ENCODE data around the gene SPDL1. TPM values are rescaled to one million over a fixed set of nuclear protein-coding genes. Genes with fewer than 3 reads are reported as not detected.

The SPDL1 gene
- total and polyA plus RNA-seq, 3 experiments from 2014 or later, result 6.6 to 43.1 (median 39.1) TPM

DNA sequence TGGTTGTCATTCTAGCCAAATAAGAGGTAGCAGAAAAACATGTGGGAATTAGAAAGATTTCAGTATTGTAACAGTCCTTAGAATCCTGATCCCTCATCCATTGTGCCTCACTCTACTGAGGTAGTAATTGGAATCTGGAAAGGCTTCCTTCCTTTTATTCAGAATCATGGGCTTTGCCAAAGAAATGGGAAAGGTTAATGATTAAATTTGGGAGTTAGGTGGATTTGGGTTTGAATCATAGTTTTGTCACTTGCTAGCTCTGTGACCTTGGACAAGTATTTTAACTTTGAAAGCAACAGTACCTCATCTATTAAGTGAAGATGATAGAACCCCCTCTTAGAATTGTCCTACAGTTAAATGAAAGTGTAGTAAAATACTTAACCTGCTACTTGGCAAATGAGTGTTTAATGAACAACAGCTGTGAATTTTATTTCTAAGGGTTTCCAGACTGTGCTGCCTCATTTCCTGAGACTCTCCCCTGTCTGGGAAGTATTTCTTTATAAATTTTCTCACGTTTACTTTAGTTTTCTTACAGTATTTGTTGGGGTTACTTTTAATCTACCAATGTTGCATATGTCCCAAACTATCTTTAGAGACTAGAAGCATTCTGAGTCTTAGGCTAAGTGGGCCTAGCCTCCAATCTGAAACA is 11.7 kb downstream of the SPDL1 start:
- no peak overlapping the region for H3K4me3 ChIP-seq (ENCODE audit: low read length)
- peak overlapping the region in 1 of 8 donors; percentile 58 for H3K27ac Mint-ChIP-seq
- H3K4me1 Mint-ChIP-seq, result no peaks in the 10 kb centered on the region
- no peak overlapping the region for H3K27ac ChIP-seq (ENCODE audit: low read depth, low read length)
- peaks cover 13% of the 10 kb centered on the region for H3K36me3 ChIP-seq (ENCODE audit: insufficient read depth, low read length)
- H3K9me3 Mint-ChIP-seq, result no peaks in the 10 kb centered on the region
- peaks cover 18 to 82% (median 41%) of the 10 kb centered on the region in 3 donors for H3K36me3 Mint-ChIP-seq
- no peaks in the 10 kb centered on the region for H3K4me1 ChIP-seq (ENCODE audit: insufficient read depth, low read length)
- no peak for DNase-seq
- no peaks in the 10 kb centered on the region for H3K27me3 ChIP-seq (ENCODE audit: insufficient read depth, low read length, poor library complexity, severe bottlenecking)
- ChIA-PET POLR2A (no interaction called here), CTCF (no interaction called here)
- H3K27me3 Mint-ChIP-seq, result no peaks in the 10 kb centered on the region
- no peak overlapping the region for H3K4me3 Mint-ChIP-seq
- H3K9me3 ChIP-seq (ENCODE audit: low read length), result no peaks in the 10 kb centered on the region

DNA sequence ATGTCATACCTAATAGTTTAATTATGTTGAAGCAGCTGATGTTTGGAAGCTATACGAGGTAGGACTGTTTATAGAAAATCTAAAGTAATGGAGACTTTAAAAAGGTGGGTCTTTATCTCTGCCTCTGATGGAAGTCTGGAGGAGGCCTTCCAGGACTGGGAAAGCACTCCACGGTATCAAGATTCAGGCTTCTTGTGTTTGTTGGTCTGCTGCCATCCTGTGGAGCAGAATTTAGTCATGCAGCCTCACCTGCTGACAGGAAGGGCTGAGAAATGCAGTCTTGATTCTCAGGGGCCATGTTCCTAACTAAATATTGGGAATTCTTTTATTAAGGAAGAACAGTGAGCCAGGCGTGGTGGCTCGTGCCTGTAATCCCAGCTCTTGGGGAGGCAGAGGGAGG is 15.9 kb downstream of the SPDL1 start:
- CTCF ChIA-PET, result no interaction called here
- H3K4me1 Mint-ChIP-seq, result no peaks in the 10 kb centered on the region
- H3K4me1 ChIP-seq (ENCODE audit: insufficient read depth, low read length), result no peaks in the 10 kb centered on the region
- no peak overlapping the region for H3K4me3 Mint-ChIP-seq
- peak overlapping the region in 2 of 8 donors; percentile 77 to 86 for H3K27ac Mint-ChIP-seq
- no peaks in the 10 kb centered on the region for H3K9me3 ChIP-seq (ENCODE audit: low read length)
- peaks cover 5 to 78% (median 41%) of the 10 kb centered on the region in 3 donors for H3K36me3 Mint-ChIP-seq
- no peak for DNase-seq
- H3K27ac ChIP-seq (ENCODE audit: low read depth, low read length), result no peak overlapping the region
- H3K9me3 Mint-ChIP-seq, result no peaks in the 10 kb centered on the region
- no peaks in the 10 kb centered on the region for H3K27me3 ChIP-seq (ENCODE audit: insufficient read depth, low read length, poor library complexity, severe bottlenecking)
- H3K27me3 Mint-ChIP-seq, result no peaks in the 10 kb centered on the region
- H3K4me3 ChIP-seq (ENCODE audit: low read length), result no peak overlapping the region
- POLR2A ChIA-PET, result no interaction called here
- no peaks in the 10 kb centered on the region for H3K36me3 ChIP-seq (ENCODE audit: insufficient read depth, low read length)

DNA sequence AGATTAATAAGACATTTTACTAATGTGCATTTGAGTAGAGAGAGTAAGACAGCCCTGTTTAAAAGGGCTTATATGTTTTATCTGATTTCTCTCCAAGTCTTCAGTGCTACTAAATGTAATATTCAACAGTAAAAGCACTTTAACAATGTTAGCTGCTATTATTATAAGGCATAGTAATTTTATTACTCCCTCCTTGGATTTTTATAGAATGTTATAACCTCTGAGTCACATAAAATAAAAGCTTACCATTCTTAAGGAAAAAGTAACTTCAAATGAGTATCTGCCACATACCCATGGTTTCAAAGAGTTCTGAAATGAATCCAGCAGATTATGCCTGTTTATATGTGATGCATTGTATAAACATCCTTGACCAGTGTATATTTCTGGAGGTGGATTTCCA is 19.0 kb downstream of the SPDL1 start:
- Histone ChIP-seq H3K27ac (ENCODE audit: low read depth, low read length) (no peak overlapping the region), H3K36me3 (ENCODE audit: insufficient read depth, low read length) (no peaks in the 10 kb centered on the region), H3K4me3 (ENCODE audit: low read length) (no peak overlapping the region), H3K9me3 (ENCODE audit: low read length) (no peaks in the 10 kb centered on the region), H3K4me1 (ENCODE audit: insufficient read depth, low read length) (no peaks in the 10 kb centered on the region), H3K27me3 (ENCODE audit: insufficient read depth, low read length, poor library complexity, severe bottlenecking) (no peaks in the 10 kb centered on the region)
- H3K36me3 Mint-ChIP-seq, result peaks cover 4 to 52% (median 33%) of the 10 kb centered on the region in 3 donors
- no peak overlapping the region for H3K4me3 Mint-ChIP-seq
- CTCF ChIA-PET, result no interaction called here
- POLR2A ChIA-PET, result no interaction called here
- no peak for DNase-seq
- peaks cover 2 to 4% of the 10 kb centered on the region in 2 donors for H3K27me3 Mint-ChIP-seq
- no peak overlapping the region for H3K27ac Mint-ChIP-seq
- H3K4me1 Mint-ChIP-seq, result no peaks in the 10 kb centered on the region
- H3K9me3 Mint-ChIP-seq, result no peaks in the 10 kb centered on the region

DNA sequence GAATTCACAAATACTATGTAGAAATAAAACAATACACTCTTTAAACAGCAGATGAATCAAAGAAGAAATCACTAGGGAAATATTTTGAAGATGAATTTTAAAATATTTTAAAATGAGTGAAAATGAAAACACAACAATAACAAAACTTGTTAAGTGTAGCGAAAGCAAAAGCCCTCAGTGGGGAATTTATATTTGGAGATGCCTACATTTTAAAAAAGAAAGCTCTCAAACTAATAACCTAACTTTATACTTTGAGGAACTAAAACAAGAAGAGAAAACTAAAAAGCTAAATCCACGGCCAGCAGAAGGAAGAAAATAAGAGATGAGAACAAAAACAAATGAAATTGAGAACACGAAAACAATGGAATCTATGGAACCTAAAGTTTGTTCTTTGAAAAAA is 22.7 kb downstream of the SPDL1 start:
- no peaks in the 10 kb centered on the region for H3K36me3 ChIP-seq (ENCODE audit: insufficient read depth, low read length)
- no peaks in the 10 kb centered on the region for H3K4me1 ChIP-seq (ENCODE audit: insufficient read depth, low read length)
- Mint-ChIP-seq H3K27ac (no peak overlapping the region), H3K36me3 (peaks cover 10 to 24% (median 21%) of the 10 kb centered on the region in 3 donors), H3K9me3 (peaks cover 6 to 12% (median 9%) of the 10 kb centered on the region in 5 donors), H3K27me3 (peaks cover 4 to 15% of the 10 kb centered on the region in 2 donors), H3K4me1 (no peaks in the 10 kb centered on the region), H3K4me3 (no peak overlapping the region)
- no peak overlapping the region for H3K27ac ChIP-seq (ENCODE audit: low read depth, low read length)
- no peaks in the 10 kb centered on the region for H3K27me3 ChIP-seq (ENCODE audit: insufficient read depth, low read length, poor library complexity, severe bottlenecking)
- CTCF ChIA-PET, result no interaction called here
- no peak for DNase-seq
- POLR2A ChIA-PET, result no interaction called here
- H3K4me3 ChIP-seq (ENCODE audit: low read length), result no peak overlapping the region
- H3K9me3 ChIP-seq (ENCODE audit: low read length), result no peaks in the 10 kb centered on the region

DNA sequence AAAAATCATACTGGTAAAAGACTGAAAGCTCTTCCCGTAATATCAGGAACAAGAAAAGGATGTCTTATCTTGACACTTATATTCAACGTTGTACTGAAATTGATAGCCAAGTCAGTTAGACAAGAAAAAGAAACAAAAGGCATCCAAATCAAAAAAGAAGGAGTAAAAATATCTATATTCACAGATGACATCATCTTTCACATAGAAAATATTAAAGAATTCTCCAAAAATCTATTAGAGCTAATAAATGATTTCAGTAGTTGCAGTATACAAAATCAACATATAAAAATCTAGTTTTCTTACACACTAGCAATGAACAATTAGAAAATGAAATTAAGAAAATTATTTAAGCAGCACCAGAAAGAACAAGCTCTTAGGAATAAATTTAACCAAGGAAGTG is 24.3 kb downstream of the SPDL1 start:
- CTCF ChIA-PET, result no interaction called here
- peaks cover 15 to 27% of the 10 kb centered on the region in 2 donors for H3K27me3 Mint-ChIP-seq

DNA sequence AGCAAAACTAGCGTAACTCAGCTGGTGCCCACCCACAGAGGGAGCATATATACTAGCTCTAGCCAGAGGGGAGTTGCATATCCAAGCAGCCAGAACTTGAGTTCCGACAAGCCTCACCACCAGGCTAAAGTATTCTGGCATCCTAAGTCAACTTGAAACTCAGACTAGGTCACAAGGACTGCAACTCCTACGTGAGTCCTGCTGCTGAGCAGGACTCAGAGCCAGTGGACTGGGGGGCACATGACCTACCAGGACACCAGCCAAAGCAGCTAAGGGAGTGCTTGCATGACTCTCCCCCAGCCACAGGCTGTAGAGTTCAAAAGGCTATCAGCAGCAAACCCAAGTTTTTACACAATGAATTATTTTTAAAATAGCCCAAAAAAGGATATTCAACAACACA is 26.1 kb downstream of the SPDL1 start:
- Histone ChIP-seq H3K9me3 (ENCODE audit: low read length) (no peaks in the 10 kb centered on the region), H3K27ac (ENCODE audit: low read depth, low read length) (no peak overlapping the region), H3K4me1 (ENCODE audit: insufficient read depth, low read length) (no peaks in the 10 kb centered on the region), H3K36me3 (ENCODE audit: insufficient read depth, low read length) (no peaks in the 10 kb centered on the region), H3K4me3 (ENCODE audit: low read length) (no peak overlapping the region), H3K27me3 (ENCODE audit: insufficient read depth, low read length, poor library complexity, severe bottlenecking) (no peaks in the 10 kb centered on the region)
- no peak overlapping the region for H3K4me3 Mint-ChIP-seq
- H3K27ac Mint-ChIP-seq, result no peak overlapping the region
- no peak for DNase-seq
- H3K27me3 Mint-ChIP-seq, result peaks cover 19 to 32% of the 10 kb centered on the region in 2 donors
- H3K4me1 Mint-ChIP-seq, result no peaks in the 10 kb centered on the region
- POLR2A ChIA-PET, result interaction anchor here (0.5 kb wide), 1 partner anchor 26 kb away, joined by 7 read pairs; no protein-coding TSS in a partner anchor
- CTCF ChIA-PET, result no interaction called here
- H3K36me3 Mint-ChIP-seq, result peaks cover 0 to 12% (median 8%) of the 10 kb centered on the region in 3 donors
- peaks cover 10 to 20% (median 16%) of the 10 kb centered on the region in 5 donors for H3K9me3 Mint-ChIP-seq

More for the DNA sequence above, 24.3 kb downstream of the SPDL1 start:
- no peak for DNase-seq
- no peaks in the 10 kb centered on the region for H3K36me3 ChIP-seq (ENCODE audit: insufficient read depth, low read length)
- Mint-ChIP-seq H3K4me1 (no peaks in the 10 kb centered on the region), H3K9me3 (peaks cover 10 to 19% (median 16%) of the 10 kb centered on the region in 5 donors), H3K4me3 (no peak overlapping the region), H3K27ac (no peak overlapping the region), H3K36me3 (peaks cover 10 to 16% (median 15%) of the 10 kb centered on the region in 3 donors)
- no peaks in the 10 kb centered on the region for H3K27me3 ChIP-seq (ENCODE audit: insufficient read depth, low read length, poor library complexity, severe bottlenecking)
- no peaks in the 10 kb centered on the region for H3K4me1 ChIP-seq (ENCODE audit: insufficient read depth, low read length)
- POLR2A ChIA-PET, result no interaction called here
- H3K9me3 ChIP-seq (ENCODE audit: low read length), result no peaks in the 10 kb centered on the region
- no peak overlapping the region for H3K27ac ChIP-seq (ENCODE audit: low read depth, low read length)
- H3K4me3 ChIP-seq (ENCODE audit: low read length), result no peak overlapping the region

DNA sequence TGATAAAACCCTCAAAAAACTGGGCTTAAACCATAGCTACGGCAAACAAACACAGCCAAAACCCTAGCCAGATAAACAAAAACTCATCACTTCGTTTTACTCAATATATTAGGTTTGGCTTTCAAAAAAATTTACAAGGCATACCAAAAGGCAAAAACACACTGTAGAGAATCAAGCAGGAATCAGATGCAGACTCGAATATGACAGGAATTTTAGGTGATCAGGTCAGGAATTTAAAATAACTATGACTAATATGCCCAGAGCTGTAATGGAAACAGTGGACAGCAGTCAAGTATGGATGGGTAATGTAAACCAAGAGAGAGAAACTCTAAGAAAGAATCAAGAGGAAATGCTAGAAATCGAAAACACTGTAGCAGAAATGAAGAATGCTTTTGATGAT is 27.0 kb downstream of the SPDL1 start:
- H3K27ac Mint-ChIP-seq, result no peak overlapping the region
- POLR2A ChIA-PET, result no interaction called here
- CTCF ChIA-PET, result no interaction called here

DNA sequence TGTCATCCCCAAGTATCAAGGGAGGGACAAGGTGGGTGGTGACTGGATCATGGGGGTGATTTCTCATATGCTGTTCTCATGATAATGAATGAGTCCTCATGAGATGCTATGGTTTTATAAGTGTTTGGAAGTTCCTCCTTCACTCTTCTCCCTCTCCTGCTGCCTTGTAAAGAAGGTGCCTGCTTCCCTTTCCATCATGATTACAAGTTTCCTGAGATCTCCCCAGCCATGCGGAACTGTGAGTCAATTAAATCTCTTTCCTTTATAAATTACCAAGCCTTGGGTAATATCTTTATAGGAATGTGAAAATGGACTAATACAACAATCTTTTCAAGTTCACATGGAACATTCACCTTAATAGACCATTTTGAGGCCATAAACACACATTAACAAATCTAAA is 32.0 kb downstream of the SPDL1 start:
- Histone ChIP-seq H3K4me1 (ENCODE audit: insufficient read depth, low read length) (no peaks in the 10 kb centered on the region), H3K27ac (ENCODE audit: low read depth, low read length) (no peak overlapping the region), H3K4me3 (ENCODE audit: low read length) (no peak overlapping the region), H3K9me3 (ENCODE audit: low read length) (no peaks in the 10 kb centered on the region), H3K27me3 (ENCODE audit: insufficient read depth, low read length, poor library complexity, severe bottlenecking) (no peaks in the 10 kb centered on the region), H3K36me3 (ENCODE audit: insufficient read depth, low read length) (no peaks in the 10 kb centered on the region)
- CTCF ChIA-PET, result no interaction called here
- DNase-seq, result no peak
- H3K4me3 Mint-ChIP-seq, result no peak overlapping the region
- H3K27ac Mint-ChIP-seq, result no peak overlapping the region
- H3K4me1 Mint-ChIP-seq, result no peaks in the 10 kb centered on the region
- H3K36me3 Mint-ChIP-seq, result peaks cover 0 to 12% (median 0%) of the 10 kb centered on the region in 3 donors
- H3K27me3 Mint-ChIP-seq, result peaks cover 18 to 21% of the 10 kb centered on the region in 2 donors
- POLR2A ChIA-PET, result no interaction called here
- peaks cover 7 to 19% (median 15%) of the 10 kb centered on the region in 5 donors for H3K9me3 Mint-ChIP-seq

More for the DNA sequence above, 27.0 kb downstream of the SPDL1 start:
- Histone ChIP-seq H3K4me3 (ENCODE audit: low read length) (no peak overlapping the region), H3K36me3 (ENCODE audit: insufficient read depth, low read length) (no peaks in the 10 kb centered on the region), H3K9me3 (ENCODE audit: low read length) (no peaks in the 10 kb centered on the region), H3K27ac (ENCODE audit: low read depth, low read length) (no peak overlapping the region), H3K27me3 (ENCODE audit: insufficient read depth, low read length, poor library complexity, severe bottlenecking) (no peaks in the 10 kb centered on the region), H3K4me1 (ENCODE audit: insufficient read depth, low read length) (no peaks in the 10 kb centered on the region)
- no peak for DNase-seq
- Mint-ChIP-seq H3K9me3 (peaks cover 10 to 20% (median 16%) of the 10 kb centered on the region in 5 donors), H3K36me3 (peaks cover 0 to 12% (median 4%) of the 10 kb centered on the region in 3 donors), H3K4me3 (no peak overlapping the region), H3K4me1 (no peaks in the 10 kb centered on the region), H3K27me3 (peaks cover 19 to 32% of the 10 kb centered on the region in 2 donors)

Data from CD8-positive, alpha-beta memory T cell (primary cell).